ENCODE results near the gene LCN12.

GRCh38 chr9:136910197-136910900 lies 41.7 kb upstream of the LCN12 start:
- TF ChIP-seq CTCF (IDR thresholded peaks at IDR 0.05; ENCODE audit: insufficient read depth, low read length) (no peak), POLR2AphosphoS5 (IDR thresholded peaks at IDR 0.05; ENCODE audit: low read depth) (no peak), GABPA (IDR thresholded peaks at IDR 0.05; ENCODE audit: low read depth) (no peak), REST (IDR thresholded peaks at IDR 0.05; ENCODE audit: insufficient replicate concordance, low read depth) (no peak), SPI1 (IDR thresholded peaks at IDR 0.05; ENCODE audit: borderline replicate concordance, low read depth) (no peak)

Data from HL-60 (cell line).